Right lobe of liver (tissue), 6 donors: Measurements from ENCODE around the gene SLC4A8. TPM values are rescaled to one million over a fixed set of nuclear protein-coding genes. Genes with fewer than 3 reads are reported as not detected.

Experiments
- ATAC-seq, 4 donors: fragments of 200-7000 bp; cut with Tn5 transposase; one replicate each; pipeline ENCODE4 v1.9.1; 2020; ENCODE audit warnings: mild to moderate bottlenecking in 4 of 4, moderate library complexity in 4 of 4
- DNase-seq, 3 donors: peaks; one replicate each; pipeline ENCODE4 v3.0.0-alpha.2; 2020
- H3K27ac ChIP-seq, 3 donors: fragments of 200-600 bp; one replicate each; pipeline ENCODE4 v1.8.0; 2022
- H3K27me3 ChIP-seq, 2 donors: fragments of 200-600 bp; one replicate each; pipeline ENCODE4 v1.8.0; 2022
- H3K36me3 ChIP-seq, 4 donors: fragments of 200-600 bp; sonication (generic) in 1 of 4; one replicate each; pipeline versions ENCODE4 v1.5.1 to v1.8.0; 2017 to 2022; ENCODE audit warnings: control low read depth in 1 of 4
- H3K4me1 ChIP-seq, 4 donors: fragments of 200-600 bp; sonication (generic) in 1 of 4; one replicate each; pipeline versions ENCODE4 v1.5.1 to v1.8.0; 2017 to 2022; ENCODE audit warnings: control low read depth in 1 of 4
- H3K4me3 ChIP-seq, 3 donors: fragments of 200-600 bp; one replicate each; pipeline ENCODE4 v1.8.0; 2022
- H3K9me3 ChIP-seq, 4 donors: fragments of 200-600 bp; sonication (generic) in 1 of 4; one replicate each; pipeline versions ENCODE4 v1.5.1 to v1.8.0; 2017 to 2022; ENCODE audit warnings: control low read depth in 1 of 4
- POLR2A ChIP-seq: fragments of 450-650 bp; IDR thresholded peaks from one replicate; pipeline ENCODE4 v1.6.1; 2017; ENCODE audit warnings: antibody characterized with exemption, mild to moderate bottlenecking
- WGBS: methylation state at CpG from one replicate; pipeline ENCODE4 v1.1.6; 2018; ENCODE audit warnings: low coverage, low lambda C conversion rate; ENCODE audit not compliant: insufficient coverage; ENCODE audit errors: missing lambda C conversion rate; 5-methylcytosine and 5-hydroxymethylcytosine counted together
- intact Hi-C, 2 donors: fragments of 100-400 bp; cut with DNase I; formaldehyde crosslinking; loops; one replicate each; pipeline versions ENCODE4 v1.11.2 to v1.14.1; 2022
- total RNA-seq, 6 experiments: library from RNA; depleted of rRNA in 2 of 6; stranded (reverse); fragments of >200 nt in 2 of 6; fragmentation: NEBNext Ultra II Directional in 3 of 6; extraction: Animal tissue kit (Norgen Biotek cat#: 25700) in 3 of 6; gene quantifications; one replicate each; pipeline versions ENCODE4 v1.1.0 to v1.2.4, GENCODE V29; 2016 to 2023
- TF ChIP-seq, protein P1 (sequence below), 4 donors: fragments of 200-600 bp in 3 of 4; fragments of 450-650 bp in 1 of 4; IDR thresholded peaks; one replicate each; pipeline versions ENCODE4 v1.5.1 to v1.8.0; 2016 to 2022; ENCODE audit warnings: antibody characterized with exemption in 4 of 4, mild to moderate bottlenecking in 2 of 4
- donor health status: DM: no; HTN: yes; CAD: no.
- donor health status: DM: no; HTN: no; CAD: no.
- donor health status: DM: no; HTN: no; CAD: no.
- donor health status: DM: no; HTN: yes; CAD: no.
- donor health status: DM: no; HTN: yes; CAD: no.

Gene SLC4A8
- total RNA-seq, 6 experiments from 2014 or later = 0.04 to 0.55 (median 0.19) TPM

DNA sequence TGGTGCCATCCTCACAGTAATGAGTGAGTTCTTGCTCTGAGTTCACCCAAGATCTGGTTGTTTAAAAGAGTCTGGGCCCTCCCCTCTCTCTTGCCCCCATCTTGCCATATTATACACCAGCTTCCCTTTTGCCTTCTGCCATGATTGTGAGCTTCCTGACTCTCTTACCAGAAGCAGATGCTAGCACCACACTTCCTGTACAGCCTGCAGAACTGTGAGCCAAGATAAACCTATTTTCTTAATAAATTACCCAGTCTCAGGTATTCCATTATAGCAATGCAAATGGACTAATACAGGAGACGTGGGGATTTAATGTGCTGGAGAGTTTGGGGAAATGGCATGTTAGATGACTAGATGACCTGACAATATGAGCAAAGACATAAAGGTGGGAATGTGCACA lies 12.8 kb downstream of the SLC4A8 start:
- TF ChIP-seq POLR2A = no peak
- TF ChIP-seq, protein P1, sequence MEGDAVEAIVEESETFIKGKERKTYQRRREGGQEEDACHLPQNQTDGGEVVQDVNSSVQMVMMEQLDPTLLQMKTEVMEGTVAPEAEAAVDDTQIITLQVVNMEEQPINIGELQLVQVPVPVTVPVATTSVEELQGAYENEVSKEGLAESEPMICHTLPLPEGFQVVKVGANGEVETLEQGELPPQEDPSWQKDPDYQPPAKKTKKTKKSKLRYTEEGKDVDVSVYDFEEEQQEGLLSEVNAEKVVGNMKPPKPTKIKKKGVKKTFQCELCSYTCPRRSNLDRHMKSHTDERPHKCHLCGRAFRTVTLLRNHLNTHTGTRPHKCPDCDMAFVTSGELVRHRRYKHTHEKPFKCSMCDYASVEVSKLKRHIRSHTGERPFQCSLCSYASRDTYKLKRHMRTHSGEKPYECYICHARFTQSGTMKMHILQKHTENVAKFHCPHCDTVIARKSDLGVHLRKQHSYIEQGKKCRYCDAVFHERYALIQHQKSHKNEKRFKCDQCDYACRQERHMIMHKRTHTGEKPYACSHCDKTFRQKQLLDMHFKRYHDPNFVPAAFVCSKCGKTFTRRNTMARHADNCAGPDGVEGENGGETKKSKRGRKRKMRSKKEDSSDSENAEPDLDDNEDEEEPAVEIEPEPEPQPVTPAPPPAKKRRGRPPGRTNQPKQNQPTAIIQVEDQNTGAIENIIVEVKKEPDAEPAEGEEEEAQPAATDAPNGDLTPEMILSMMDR (IDR thresholded peaks at IDR 0.05) = no peak
- no peak overlapping the region for H3K4me3 ChIP-seq
- peaks cover 0 to 9% (median 0%) of the 10 kb centered on the region in 4 donors for H3K4me1 ChIP-seq
- ATAC-seq = no peak
- intact Hi-C loops = no loop called here
- WGBS = 56% methylated on average over 1 of the region's 1 CpG
- H3K9me3 ChIP-seq = no peaks in the 10 kb centered on the region
- no peak overlapping the region for H3K27ac ChIP-seq
- DNase-seq = no peak
- no peaks in the 10 kb centered on the region for H3K27me3 ChIP-seq
- no peaks in the 10 kb centered on the region for H3K36me3 ChIP-seq

DNA sequence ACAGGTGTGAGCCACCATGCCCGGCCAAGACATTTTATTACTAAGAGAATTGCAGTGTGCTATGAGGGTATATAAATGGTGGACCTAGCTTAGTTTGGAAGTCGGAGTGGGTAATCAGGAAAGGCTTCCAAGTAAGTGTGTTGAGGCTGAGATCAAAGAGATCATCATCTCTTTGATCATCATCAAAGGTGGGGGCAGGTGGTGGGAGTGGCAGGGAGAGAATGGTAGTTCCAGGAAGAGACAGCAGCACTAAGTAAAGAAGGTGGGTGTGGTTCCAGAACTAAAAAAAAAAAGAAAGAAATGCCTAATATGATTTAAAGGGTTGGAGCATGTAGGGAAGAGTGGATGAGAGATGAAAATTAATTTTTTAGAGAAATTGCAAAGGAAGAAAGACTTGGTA lies 14.7 kb downstream of the SLC4A8 start:
- ATAC-seq = no peak
- TF ChIP-seq, protein P1 (IDR thresholded peaks at IDR 0.05) = no peak
- no peak for TF ChIP-seq POLR2A
- Histone ChIP-seq H3K36me3 (no peaks in the 10 kb centered on the region), H3K9me3 (no peaks in the 10 kb centered on the region), H3K27ac (no peak overlapping the region), H3K4me3 (no peak overlapping the region), H3K4me1 (peaks cover 0 to 5% (median 0%) of the 10 kb centered on the region in 4 donors), H3K27me3 (no peaks in the 10 kb centered on the region)
- no peak for DNase-seq
- 63% methylated on average over 2 of the region's 2 CpGs for WGBS
- intact Hi-C loops = no loop called here

DNA sequence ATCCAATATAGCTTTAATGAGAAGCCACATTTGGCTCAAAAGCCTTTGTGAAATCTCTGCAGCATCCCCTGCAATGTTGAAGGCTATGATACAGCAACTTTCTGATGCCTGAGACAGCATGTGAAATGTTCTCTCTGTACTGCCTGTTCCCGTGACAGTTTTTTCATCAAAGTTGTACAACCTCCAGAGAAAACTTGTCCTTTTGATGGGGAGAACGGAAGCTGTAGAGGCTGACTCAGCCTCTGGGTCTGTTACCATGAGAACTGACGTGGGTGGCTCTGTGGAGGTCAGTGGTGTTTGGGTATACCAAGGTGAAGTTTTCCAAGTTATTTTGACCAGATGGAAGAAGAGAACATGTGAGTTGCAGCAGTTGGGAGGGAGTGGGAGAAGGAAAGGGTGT lies 17.0 kb downstream of the SLC4A8 start:
- ATAC-seq (no peak), DNase-seq (no peak)
- Histone ChIP-seq H3K27me3 (no peaks in the 10 kb centered on the region), H3K4me3 (no peak overlapping the region), H3K9me3 (no peaks in the 10 kb centered on the region), H3K27ac (no peak overlapping the region), H3K4me1 (no peaks in the 10 kb centered on the region), H3K36me3 (no peaks in the 10 kb centered on the region)
- WGBS = 60% methylated on average over 3 of the region's 3 CpGs
- intact Hi-C loops = no loop called here
- TF ChIP-seq, protein P1 (IDR thresholded peaks at IDR 0.05) = no peak
- TF ChIP-seq POLR2A = no peak

DNA sequence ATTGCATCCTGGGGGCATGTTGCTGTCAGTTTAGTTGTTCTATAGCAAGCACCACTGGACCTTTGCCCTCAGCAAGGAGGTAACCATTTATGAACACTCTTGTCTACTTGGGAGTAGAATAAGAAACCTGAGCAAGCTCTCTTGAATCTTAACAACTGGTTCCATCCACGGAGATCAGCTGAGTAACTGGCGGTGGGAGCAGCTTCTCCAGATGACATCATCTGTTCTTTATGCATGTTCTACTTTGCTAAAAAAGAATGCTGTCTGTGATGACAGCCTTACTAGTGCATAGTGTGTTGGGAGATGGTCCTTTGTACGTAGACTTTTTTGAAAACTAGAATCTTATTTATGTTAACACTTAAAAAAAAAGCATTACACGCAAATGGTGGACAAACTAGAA lies 17.7 kb downstream of the SLC4A8 start:
- Histone ChIP-seq H3K4me1 (no peaks in the 10 kb centered on the region), H3K27me3 (no peaks in the 10 kb centered on the region), H3K27ac (no peak overlapping the region), H3K4me3 (no peak overlapping the region), H3K9me3 (no peaks in the 10 kb centered on the region), H3K36me3 (no peaks in the 10 kb centered on the region)
- intact Hi-C loops = no loop called here
- DNase-seq = no peak
- 68% methylated on average over 4 of the region's 4 CpGs for WGBS
- no peak for ATAC-seq
- no peak for TF ChIP-seq POLR2A
- TF ChIP-seq, protein P1 (IDR thresholded peaks at IDR 0.05) = no peak

DNA sequence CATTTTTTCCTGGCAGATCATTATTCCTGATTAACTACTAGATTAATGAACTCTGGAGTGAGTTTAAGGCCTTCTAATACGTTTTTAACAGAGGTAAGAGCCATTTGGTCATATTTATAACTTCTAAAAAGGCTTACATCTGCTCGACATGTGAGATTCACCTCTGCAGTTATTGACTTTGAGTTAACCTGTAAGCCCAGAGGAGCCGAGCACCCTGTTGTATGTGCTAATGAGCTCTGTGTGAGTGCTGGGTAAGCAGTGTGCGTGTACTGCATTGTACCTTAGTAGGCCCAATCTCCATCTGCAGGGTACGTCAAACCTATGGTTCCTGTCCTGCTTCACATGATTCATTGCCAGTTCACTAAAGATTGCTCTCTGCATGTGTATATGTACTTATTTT lies 18.9 kb downstream of the SLC4A8 start:
- intact Hi-C loops = no loop called here
- Histone ChIP-seq H3K36me3 (no peaks in the 10 kb centered on the region), H3K4me1 (no peaks in the 10 kb centered on the region), H3K27ac (no peak overlapping the region), H3K9me3 (no peaks in the 10 kb centered on the region), H3K4me3 (no peak overlapping the region), H3K27me3 (no peaks in the 10 kb centered on the region)
- 64% methylated on average over 5 of the region's 5 CpGs for WGBS
- DNase-seq (no peak), ATAC-seq (no peak)
- no peak for TF ChIP-seq POLR2A
- TF ChIP-seq, protein P1 (IDR thresholded peaks at IDR 0.05) = no peak
